ENCODE results near the gene RAPGEF4. TPM values are rescaled to one million over a fixed set of nuclear protein-coding genes. Genes with fewer than 3 reads are reported as not detected.

The RAPGEF4 gene
- total RNA-seq, 6 donors from 2014 or later = 8.3 to 35.2 (median 17.4) TPM

- H3K9me3 ChIP-seq = no peaks in the 10 kb centered on the region
- no peaks in the 10 kb centered on the region for H3K27me3 ChIP-seq
- no peak overlapping the region for H3K4me3 ChIP-seq
- DNase-seq (no peak), ATAC-seq (ENCODE audit: low FRiP score in 2 of 2) (no peak)
- H3K27ac ChIP-seq = peak overlapping the region; percentile 37 to 80 (median 66)
- H3K36me3 ChIP-seq = no peaks in the 10 kb centered on the region
- TF ChIP-seq, protein P1, sequence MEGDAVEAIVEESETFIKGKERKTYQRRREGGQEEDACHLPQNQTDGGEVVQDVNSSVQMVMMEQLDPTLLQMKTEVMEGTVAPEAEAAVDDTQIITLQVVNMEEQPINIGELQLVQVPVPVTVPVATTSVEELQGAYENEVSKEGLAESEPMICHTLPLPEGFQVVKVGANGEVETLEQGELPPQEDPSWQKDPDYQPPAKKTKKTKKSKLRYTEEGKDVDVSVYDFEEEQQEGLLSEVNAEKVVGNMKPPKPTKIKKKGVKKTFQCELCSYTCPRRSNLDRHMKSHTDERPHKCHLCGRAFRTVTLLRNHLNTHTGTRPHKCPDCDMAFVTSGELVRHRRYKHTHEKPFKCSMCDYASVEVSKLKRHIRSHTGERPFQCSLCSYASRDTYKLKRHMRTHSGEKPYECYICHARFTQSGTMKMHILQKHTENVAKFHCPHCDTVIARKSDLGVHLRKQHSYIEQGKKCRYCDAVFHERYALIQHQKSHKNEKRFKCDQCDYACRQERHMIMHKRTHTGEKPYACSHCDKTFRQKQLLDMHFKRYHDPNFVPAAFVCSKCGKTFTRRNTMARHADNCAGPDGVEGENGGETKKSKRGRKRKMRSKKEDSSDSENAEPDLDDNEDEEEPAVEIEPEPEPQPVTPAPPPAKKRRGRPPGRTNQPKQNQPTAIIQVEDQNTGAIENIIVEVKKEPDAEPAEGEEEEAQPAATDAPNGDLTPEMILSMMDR (IDR thresholded peaks at IDR 0.05) = no peak
- TF ChIP-seq POLR2A (IDR thresholded peaks at IDR 0.05) (no peak), POLR2AphosphoS5 (IDR thresholded peaks at IDR 0.05) (no peak), EP300 (IDR thresholded peaks at IDR 0.05) (no peak)
- WGBS, 2 donors = 71 to 72% methylated on average over 2 of the region's 2 CpGs
- H3K4me1 ChIP-seq = peaks cover 26 to 43% (median 30%) of the 10 kb centered on the region in 4 donors
Observed at GRCh38 chr2:172929644-172930043, 194.0 kb downstream of the RAPGEF4 start.

DNA sequence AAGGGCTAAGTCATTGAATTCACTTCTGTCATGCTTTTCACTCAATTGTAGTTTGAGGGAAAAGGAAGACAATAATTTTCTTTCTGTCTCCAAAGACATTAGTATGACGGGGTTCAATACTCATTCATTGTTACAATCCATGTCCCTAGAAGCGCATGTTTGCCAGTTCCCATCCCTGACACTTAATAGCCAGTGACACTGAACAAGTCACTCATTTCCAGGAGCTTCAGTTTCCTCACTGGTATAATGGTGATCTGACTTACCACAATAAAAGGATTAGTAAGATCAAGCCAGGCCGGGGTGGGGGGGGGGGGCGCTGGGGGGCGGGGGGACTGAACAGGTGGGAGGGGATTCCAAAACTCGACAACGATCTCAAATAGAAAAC lies 195.2 kb downstream of the RAPGEF4 start:
- H3K4me3 ChIP-seq = no peak overlapping the region
- no peaks in the 10 kb centered on the region for H3K9me3 ChIP-seq
- H3K27me3 ChIP-seq = no peaks in the 10 kb centered on the region
- WGBS, 2 donors = 23 to 31% methylated on average over 5 to 7 of the region's 7 CpGs
- H3K4me1 ChIP-seq = peaks cover 26 to 43% (median 30%) of the 10 kb centered on the region in 4 donors
- H3K27ac ChIP-seq = peak overlapping the region; percentile 37 to 80 (median 66)
- DNase-seq = no peak
- TF ChIP-seq POLR2A (IDR thresholded peaks at IDR 0.05) = no peak
- no peak for TF ChIP-seq POLR2AphosphoS5 (IDR thresholded peaks at IDR 0.05)
- no peak for TF ChIP-seq EP300 (IDR thresholded peaks at IDR 0.05)
- ATAC-seq (ENCODE audit: low FRiP score in 2 of 2) = no peak
- no peaks in the 10 kb centered on the region for H3K36me3 ChIP-seq

DNA sequence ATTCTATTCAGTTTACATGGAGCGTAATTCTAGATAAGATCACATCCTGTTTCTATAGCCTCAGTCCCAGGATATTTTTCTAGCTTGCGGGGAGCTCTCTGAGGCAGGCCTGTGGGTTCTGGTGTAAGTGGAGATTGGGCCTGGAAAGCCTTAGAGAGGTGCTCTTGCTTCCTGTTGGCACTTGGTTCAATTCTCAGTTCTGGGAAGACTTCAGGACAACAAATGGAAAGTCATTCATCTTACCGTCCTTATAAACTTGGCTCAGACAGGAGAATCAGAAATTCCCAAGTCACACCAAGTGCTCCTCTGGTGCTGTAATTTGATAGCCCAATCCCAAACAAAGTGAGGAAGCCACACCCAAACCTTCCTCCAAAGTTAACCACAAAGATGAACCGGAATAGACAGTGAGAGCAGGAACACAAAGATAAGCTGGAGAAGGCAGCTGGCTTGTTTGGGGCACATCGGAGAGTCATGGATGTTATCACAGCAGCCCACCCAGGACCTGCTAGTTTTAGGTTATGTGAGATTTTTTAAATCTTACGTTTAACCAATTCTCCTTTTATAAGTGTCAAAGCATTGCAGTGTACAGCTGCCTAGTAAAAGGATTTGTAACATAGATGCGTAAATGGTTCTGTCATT lies 195.7 kb downstream of the RAPGEF4 start:
- ATAC-seq (ENCODE audit: low FRiP score in 2 of 2) (peak; percentile 55 to 81), DNase-seq (peak; percentile 15 to 39)
- WGBS, 2 donors = 16 to 27% methylated on average over 7 of the region's 7 CpGs
- peaks cover 26 to 43% (median 30%) of the 10 kb centered on the region in 4 donors for H3K4me1 ChIP-seq
- H3K27ac ChIP-seq = peak overlapping the region; percentile 37 to 80 (median 66)
- H3K36me3 ChIP-seq = no peaks in the 10 kb centered on the region
- peak overlapping the region in 2 of 4 donors; percentile 13 to 31 for H3K4me3 ChIP-seq
- no peaks in the 10 kb centered on the region for H3K9me3 ChIP-seq
- H3K27me3 ChIP-seq = no peaks in the 10 kb centered on the region
- TF ChIP-seq POLR2AphosphoS5 (IDR thresholded peaks at IDR 0.05) (peak in 1 of 2 donors; percentile 76), EP300 (IDR thresholded peaks at IDR 0.05) (peak; percentile 34 to 68 (median 44)), POLR2A (IDR thresholded peaks at IDR 0.05) (no peak)
- TF ChIP-seq, protein P1 (IDR thresholded peaks at IDR 0.05) = no peak

DNA sequence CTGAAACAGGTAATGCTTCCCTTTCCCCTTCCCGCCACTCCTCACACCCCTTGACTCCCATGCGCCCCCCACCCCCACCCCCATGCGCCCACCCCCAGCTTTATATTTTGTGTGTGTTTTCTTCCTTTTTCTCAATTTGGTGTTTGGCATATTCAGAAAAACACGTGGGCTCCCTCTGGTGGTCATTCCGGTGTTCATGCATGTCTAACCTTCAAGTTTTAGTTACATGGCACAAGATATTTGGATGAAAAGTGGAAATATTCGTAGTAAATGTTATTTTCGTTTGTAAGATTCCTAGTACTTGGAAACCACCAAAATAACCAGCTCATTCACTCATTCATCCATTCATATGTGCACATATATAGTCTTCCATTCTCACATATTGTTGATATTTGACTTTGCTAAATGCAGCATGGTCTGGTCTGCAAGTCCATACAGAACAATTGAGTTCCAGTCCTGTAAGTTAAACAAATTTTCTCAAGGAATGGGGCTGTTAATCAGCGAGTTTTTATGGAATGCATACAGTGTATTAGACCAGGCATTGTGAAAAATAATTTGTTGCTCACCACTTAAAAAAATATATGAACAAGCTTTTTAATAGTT lies 196.4 kb downstream of the RAPGEF4 start:
- Histone ChIP-seq H3K27me3 (no peaks in the 10 kb centered on the region), H3K4me3 (peak overlapping the region in 2 of 4 donors; percentile 13 to 31), H3K27ac (peak overlapping the region; percentile 37 to 80 (median 66)), H3K4me1 (peaks cover 26 to 43% (median 30%) of the 10 kb centered on the region in 4 donors), H3K9me3 (no peaks in the 10 kb centered on the region), H3K36me3 (no peaks in the 10 kb centered on the region)
- DNase-seq (peak in 1 of 2 donors; percentile 60), ATAC-seq (ENCODE audit: low FRiP score in 2 of 2) (peak in 1 of 2 donors; percentile 71)
- WGBS, 2 donors = 2 to 3% methylated on average over 8 of the region's 8 CpGs
- TF ChIP-seq, protein P1 (IDR thresholded peaks at IDR 0.05) = peak; percentile 56 to 68 (median 62)
- TF ChIP-seq POLR2A (IDR thresholded peaks at IDR 0.05) = no peak

DNA sequence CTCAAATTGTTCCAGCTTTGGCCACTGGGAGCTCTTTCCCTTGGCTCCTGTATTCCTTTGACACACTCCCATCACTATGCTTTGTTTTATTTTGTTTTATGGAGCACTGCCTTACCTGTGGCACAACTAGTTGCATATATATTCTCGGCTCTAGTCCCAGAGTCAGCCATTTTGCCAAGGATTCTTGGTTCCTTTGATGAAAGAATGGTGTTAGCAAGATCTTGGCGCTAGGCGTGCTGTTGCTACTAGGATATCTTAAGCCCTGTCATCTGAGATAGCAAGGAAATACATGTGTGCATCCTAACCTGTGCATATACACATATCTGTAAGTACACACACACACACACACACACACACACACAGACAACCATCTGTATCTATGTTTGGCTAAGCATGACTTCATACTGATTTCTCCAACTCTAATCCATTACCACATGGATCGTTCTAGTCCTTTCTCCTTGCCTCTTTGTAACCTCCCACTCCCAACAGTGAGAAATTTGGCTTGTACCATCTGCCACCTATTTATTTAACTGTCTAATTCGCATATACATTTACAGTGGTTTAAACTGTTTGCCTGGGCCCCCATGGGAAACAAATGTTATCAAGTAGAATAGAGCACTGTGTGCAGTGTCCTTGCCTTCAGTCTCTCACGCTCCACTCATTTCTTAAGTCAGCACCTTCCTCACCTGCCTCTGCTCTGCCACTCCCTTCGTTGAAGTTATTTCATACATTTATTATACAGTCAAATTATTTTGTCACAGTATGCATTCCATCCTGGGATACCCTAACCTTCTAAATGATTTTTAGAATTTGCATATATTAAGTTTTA lies 202.5 kb downstream of the RAPGEF4 start:
- H3K36me3 ChIP-seq = no peaks in the 10 kb centered on the region
- H3K4me3 ChIP-seq = no peak overlapping the region
- H3K27ac ChIP-seq = no peak overlapping the region
- H3K27me3 ChIP-seq = no peaks in the 10 kb centered on the region
- ATAC-seq (ENCODE audit: low FRiP score in 2 of 2) (no peak), DNase-seq (no peak)
- H3K4me1 ChIP-seq = peaks cover 0 to 2% (median 0%) of the 10 kb centered on the region in 4 donors
- H3K9me3 ChIP-seq = peaks cover 0 to 7% (median 0%) of the 10 kb centered on the region in 4 donors
- WGBS, 2 donors = 94% methylated on average over 7 of the region's 7 CpGs
- TF ChIP-seq EP300 (IDR thresholded peaks at IDR 0.05) = no peak
- TF ChIP-seq POLR2AphosphoS5 (IDR thresholded peaks at IDR 0.05) = no peak
- TF ChIP-seq, protein P1 (IDR thresholded peaks at IDR 0.05) = no peak
- TF ChIP-seq POLR2A (IDR thresholded peaks at IDR 0.05) = no peak
